ENCODE results near the gene SGMS1.
"Not testable (repeated sequence)": the region's sequence is repeated elsewhere in the genome, so short reads cannot be mapped to it uniquely, and the experiment has no call there.

Gene SGMS1

GRCh38 chr10:50456719-50457118, 167.0 kb downstream of the SGMS1 start:
- no peak for DNase-seq

- no peak for DNase-seq
These were observed 169.8 kb downstream of the SGMS1 start for GRCh38 chr10:50453940-50454339.

GRCh38 chr10:50452603-50453002, 171.2 kb downstream of the SGMS1 start:
- DNase-seq: no peak

GRCh38 chr10:50447691-50448090, 176.1 kb downstream of the SGMS1 start:
- no peak for DNase-seq

- DNase-seq: not testable (repeated sequence)
These were observed 178.0 kb downstream of the SGMS1 start for GRCh38 chr10:50445777-50446176.

GRCh38 chr10:50440489-50440888, 183.3 kb downstream of the SGMS1 start:
- no peak for DNase-seq

- DNase-seq: no peak
These were observed 183.9 kb downstream of the SGMS1 start for GRCh38 chr10:50439806-50440205.

GRCh38 chr10:50439187-50439586, 184.6 kb downstream of the SGMS1 start:
- no peak for DNase-seq

GRCh38 chr10:50438049-50438936, 185.5 kb downstream of the SGMS1 start:
- DNase-seq: no peak

GRCh38 chr10:50437248-50437647, 186.5 kb downstream of the SGMS1 start:
- no peak for DNase-seq

GRCh38 chr10:50436805-50437204, 187.0 kb downstream of the SGMS1 start:
- no peak for DNase-seq

- DNase-seq: no peak
These were observed 191.3 kb downstream of the SGMS1 start for GRCh38 chr10:50432211-50433009.

- DNase-seq: peak; percentile 37
These were observed 192.0 kb downstream of the SGMS1 start for GRCh38 chr10:50431791-50432190.

GRCh38 chr10:50431133-50431532, 192.6 kb downstream of the SGMS1 start:
- no peak for DNase-seq

- DNase-seq: no peak
These were observed 197.3 kb downstream of the SGMS1 start for GRCh38 chr10:50426485-50426884.

GRCh38 chr10:50425215-50425614, 198.5 kb downstream of the SGMS1 start:
- not testable (repeated sequence) for DNase-seq

GRCh38 chr10:50423448-50423847, 200.3 kb downstream of the SGMS1 start:
- DNase-seq: no peak

GRCh38 chr10:50422259-50422658, 201.5 kb downstream of the SGMS1 start:
- DNase-seq: no peak

GRCh38 chr10:50421026-50421719, 202.6 kb downstream of the SGMS1 start:
- DNase-seq: peak; percentile 50

GRCh38 chr10:50420196-50420595, 203.6 kb downstream of the SGMS1 start:
- DNase-seq: no peak

- DNase-seq: no peak
These were observed 204.0 kb downstream of the SGMS1 start for GRCh38 chr10:50419756-50420155.

GRCh38 chr10:50419091-50419490, 204.7 kb downstream of the SGMS1 start:
- DNase-seq: no peak
